Type B pancreatic cell (in vitro differentiated cells): ENCODE measurements around the gene CCDC171. TPM values are rescaled to one million over a fixed set of nuclear protein-coding genes. Genes with fewer than 3 reads are reported as not detected.
A peak's percentile ranks its signal among the peaks of the same experiment; 100 is the strongest.

ENCODE experiments used
- DNase-seq: peaks from one replicate; pipeline ENCODE4 v3.0.0; 2021; ENCODE audit warnings: mixed read lengths; ENCODE audit not compliant: unreplicated experiment; ENCODE audit errors: extremely low spot score
- H3K27ac Mint-ChIP-seq: 2 replicates; pipeline ENCODE4 v1.8.0; 2021; ENCODE audit warnings: mild to moderate bottlenecking, mixed read lengths
- H3K27me3 Mint-ChIP-seq: 2 replicates; pipeline ENCODE4 v1.8.0; 2021; ENCODE audit warnings: mixed read lengths
- H3K36me3 Mint-ChIP-seq: 2 replicates; pipeline ENCODE4 v1.8.0; 2021; ENCODE audit warnings: mixed read lengths
- H3K4me1 Mint-ChIP-seq: one replicate; pipeline ENCODE4 v1.8.0; 2021; ENCODE audit warnings: mixed read lengths; ENCODE audit not compliant: unreplicated experiment
- H3K4me3 Mint-ChIP-seq: 2 replicates; pipeline ENCODE4 v1.8.0; 2021; ENCODE audit warnings: mild to moderate bottlenecking, mixed read lengths
- H3K9me3 Mint-ChIP-seq: 2 replicates; pipeline ENCODE4 v1.8.0; 2021; ENCODE audit warnings: mixed read lengths
- total RNA-seq: library from RNA; stranded (reverse); gene quantifications from 2 replicates; pipeline ENCODE4 v1.2.1, GENCODE V29; 2021; ENCODE audit warnings: low replicate concordance
- TF ChIP-seq, protein P1 (sequence below): fragments of 200-600 bp; sonication (generic); conservative IDR thresholded peaks from 2 replicates; pipeline ENCODE4 v1.5.0; 2021; ENCODE audit warnings: antibody characterized with exemption, mild to moderate bottlenecking

CCDC171 gene
- total RNA-seq, 1 donor from 2014 or later, result 7.4 TPM

GRCh38 chr9:15867334-15867733 is 314.5 kb downstream of the CCDC171 start:
- TF ChIP-seq, protein P1, sequence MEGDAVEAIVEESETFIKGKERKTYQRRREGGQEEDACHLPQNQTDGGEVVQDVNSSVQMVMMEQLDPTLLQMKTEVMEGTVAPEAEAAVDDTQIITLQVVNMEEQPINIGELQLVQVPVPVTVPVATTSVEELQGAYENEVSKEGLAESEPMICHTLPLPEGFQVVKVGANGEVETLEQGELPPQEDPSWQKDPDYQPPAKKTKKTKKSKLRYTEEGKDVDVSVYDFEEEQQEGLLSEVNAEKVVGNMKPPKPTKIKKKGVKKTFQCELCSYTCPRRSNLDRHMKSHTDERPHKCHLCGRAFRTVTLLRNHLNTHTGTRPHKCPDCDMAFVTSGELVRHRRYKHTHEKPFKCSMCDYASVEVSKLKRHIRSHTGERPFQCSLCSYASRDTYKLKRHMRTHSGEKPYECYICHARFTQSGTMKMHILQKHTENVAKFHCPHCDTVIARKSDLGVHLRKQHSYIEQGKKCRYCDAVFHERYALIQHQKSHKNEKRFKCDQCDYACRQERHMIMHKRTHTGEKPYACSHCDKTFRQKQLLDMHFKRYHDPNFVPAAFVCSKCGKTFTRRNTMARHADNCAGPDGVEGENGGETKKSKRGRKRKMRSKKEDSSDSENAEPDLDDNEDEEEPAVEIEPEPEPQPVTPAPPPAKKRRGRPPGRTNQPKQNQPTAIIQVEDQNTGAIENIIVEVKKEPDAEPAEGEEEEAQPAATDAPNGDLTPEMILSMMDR, result no peak
- no peaks in the 10 kb centered on the region for H3K9me3 Mint-ChIP-seq

GRCh38 chr9:15867988-15868387 is 315.1 kb downstream of the CCDC171 start:
- H3K27ac Mint-ChIP-seq, result no peak overlapping the region

More at GRCh38 chr9:15867334-15867733, 314.5 kb downstream of the CCDC171 start:
- H3K27me3 Mint-ChIP-seq, result no peaks in the 10 kb centered on the region
- H3K27ac Mint-ChIP-seq, result no peak overlapping the region
- peaks cover 1% of the 10 kb centered on the region for H3K4me1 Mint-ChIP-seq
- no peaks in the 10 kb centered on the region for H3K36me3 Mint-ChIP-seq
- no peak overlapping the region for H3K4me3 Mint-ChIP-seq
- DNase-seq, result no peak

GRCh38 chr9:15873573-15874177 is 320.8 kb downstream of the CCDC171 start:
- Mint-ChIP-seq H3K4me3 (no peak overlapping the region), H3K4me1 (peaks cover 20% of the 10 kb centered on the region), H3K27ac (peak overlapping the region; percentile 72), H3K27me3 (no peaks in the 10 kb centered on the region), H3K9me3 (no peaks in the 10 kb centered on the region), H3K36me3 (peaks cover 2% of the 10 kb centered on the region)
- no peak for DNase-seq
- TF ChIP-seq, protein P1, result peak; percentile 91

More at GRCh38 chr9:15867988-15868387, 315.1 kb downstream of the CCDC171 start:
- TF ChIP-seq, protein P1, result no peak
- Mint-ChIP-seq H3K36me3 (no peaks in the 10 kb centered on the region), H3K4me1 (peaks cover 8% of the 10 kb centered on the region), H3K4me3 (no peak overlapping the region), H3K9me3 (no peaks in the 10 kb centered on the region), H3K27me3 (no peaks in the 10 kb centered on the region)
- no peak for DNase-seq

DNA sequence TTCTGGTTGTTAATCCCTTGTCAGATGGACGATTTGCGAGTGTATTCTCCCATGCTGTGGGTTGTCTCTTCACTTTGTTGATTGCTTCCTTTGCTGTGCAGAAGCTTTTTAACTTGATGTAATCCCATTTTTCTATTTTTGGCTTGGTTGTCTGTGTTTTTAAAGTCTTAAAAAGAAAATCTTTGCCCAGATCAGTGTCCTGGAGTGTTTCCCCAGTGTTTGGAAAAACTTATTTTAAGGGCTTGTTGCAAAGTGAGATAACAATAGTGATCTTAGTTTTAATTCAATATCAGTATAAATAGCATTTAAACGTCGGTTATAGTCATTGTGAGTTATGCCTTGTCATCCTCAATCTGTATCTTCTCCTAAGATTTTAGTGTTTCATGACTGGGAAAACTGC is 329.5 kb downstream of the CCDC171 start:
- H3K4me1 Mint-ChIP-seq, result no peaks in the 10 kb centered on the region
- peaks cover 4% of the 10 kb centered on the region for H3K36me3 Mint-ChIP-seq
- no peaks in the 10 kb centered on the region for H3K9me3 Mint-ChIP-seq
- TF ChIP-seq, protein P1, result no peak
- DNase-seq, result no peak
- no peaks in the 10 kb centered on the region for H3K27me3 Mint-ChIP-seq
- H3K4me3 Mint-ChIP-seq, result no peak overlapping the region
- no peak overlapping the region for H3K27ac Mint-ChIP-seq

DNA sequence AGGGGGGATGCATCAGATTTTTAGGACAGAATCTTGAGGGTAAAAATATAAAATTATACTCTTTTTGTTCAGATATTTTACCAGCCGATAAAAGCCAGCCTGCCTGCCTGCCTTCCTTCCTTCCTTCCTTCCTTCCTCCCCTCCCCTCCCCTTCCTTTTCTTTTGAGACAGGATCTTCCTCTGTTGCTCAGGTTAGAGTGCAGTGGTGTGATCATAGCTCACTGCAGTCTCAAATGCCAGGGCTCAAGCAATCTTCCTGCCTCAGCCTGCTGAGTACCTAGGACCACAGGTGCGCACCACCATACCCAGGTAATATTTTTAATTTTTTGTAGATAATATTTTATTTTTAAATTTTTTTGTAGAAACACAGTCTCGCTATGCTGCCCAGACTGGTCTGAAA is 330.0 kb downstream of the CCDC171 start:
- Mint-ChIP-seq H3K4me3 (no peak overlapping the region), H3K4me1 (no peaks in the 10 kb centered on the region), H3K27ac (no peak overlapping the region), H3K27me3 (no peaks in the 10 kb centered on the region), H3K9me3 (no peaks in the 10 kb centered on the region), H3K36me3 (peaks cover 4% of the 10 kb centered on the region)
- DNase-seq, result no peak
- TF ChIP-seq, protein P1, result no peak
